Mucosa of rectum (tissue), 2 donors: ENCODE data around the gene VDAC1.

Source experiments
- H3K27ac ChIP-seq, 2 donors: one replicate each; pipeline ENCODE4 v1.7.0; 2013; ENCODE audit warnings: inconsistent platforms in 2 of 2, low read depth in 2 of 2, low read length in 2 of 2
- H3K27me3 ChIP-seq, 2 donors: one replicate each; pipeline ENCODE4 v1.7.0; 2013; ENCODE audit warnings: low read length in 2 of 2; ENCODE audit not compliant: control insufficient read depth in 2 of 2, insufficient read depth in 2 of 2
- H3K36me3 ChIP-seq, 2 donors: one replicate each; pipeline ENCODE4 v1.7.0; 2013; ENCODE audit warnings: low read length in 2 of 2; ENCODE audit not compliant: control insufficient read depth in 2 of 2, insufficient read depth in 2 of 2
- H3K4me1 ChIP-seq, 2 donors: one replicate each; pipeline ENCODE4 v1.7.0; 2013; ENCODE audit warnings: low read length in 2 of 2, mild to moderate bottlenecking in 1 of 2; ENCODE audit not compliant: control insufficient read depth in 2 of 2, insufficient read depth in 2 of 2
- H3K4me3 ChIP-seq, 2 donors: one replicate each; pipeline ENCODE4 v1.7.0; 2013; ENCODE audit warnings: low read length in 2 of 2
- H3K9ac ChIP-seq, 2 donors: one replicate each; pipeline ENCODE4 v1.7.0; 2013; ENCODE audit warnings: low read length in 2 of 2, low read depth in 1 of 2, mild to moderate bottlenecking in 1 of 2
- H3K9me3 ChIP-seq, 2 donors: one replicate each; pipeline ENCODE4 v1.7.0; 2013; ENCODE audit warnings: low read length in 2 of 2; ENCODE audit not compliant: control insufficient read depth in 2 of 2
- donor health status: healthy.
- donor health status: Normal muscosa, but diverticular disease.

The VDAC1 gene

DNA sequence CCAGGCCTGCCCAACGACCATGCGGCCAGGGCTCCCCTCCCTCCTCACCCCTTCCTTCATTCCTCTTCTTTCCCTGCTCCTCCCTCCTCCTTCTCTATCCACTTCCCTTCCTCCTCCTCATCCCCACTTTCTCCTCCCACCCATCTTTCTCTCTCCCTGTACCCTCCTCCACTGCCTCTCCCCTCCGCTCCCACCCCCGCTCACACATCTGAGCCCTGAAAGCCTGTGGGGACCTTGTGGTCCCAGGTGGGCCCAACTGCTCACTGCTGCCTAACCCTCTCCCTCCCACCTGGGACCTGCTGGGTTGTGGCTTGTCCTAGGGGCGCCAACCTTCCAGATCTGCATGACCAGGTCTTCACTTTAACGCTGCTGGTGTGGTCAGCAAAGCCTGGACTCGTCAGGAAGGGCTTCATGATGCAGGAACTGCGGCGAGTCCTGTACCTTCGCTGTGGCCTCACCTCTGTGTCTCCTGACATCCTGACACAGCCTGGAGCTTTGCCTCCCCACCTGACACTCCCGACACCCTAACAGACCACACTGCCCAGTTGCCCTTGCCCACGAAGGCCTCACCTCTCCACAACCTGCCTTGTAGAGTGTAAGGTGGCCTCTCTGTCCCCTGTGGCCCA lies 71.0 kb downstream of the VDAC1 start:
- Histone ChIP-seq H3K4me3 (no peak overlapping the region), H3K9me3 (no peaks in the 10 kb centered on the region), H3K27me3 (no peaks in the 10 kb centered on the region), H3K4me1 (peaks cover 0 to 3% of the 10 kb centered on the region in 2 donors), H3K9ac (no peak overlapping the region), H3K27ac (peak overlapping the region in 1 of 2 donors; percentile 32), H3K36me3 (no peaks in the 10 kb centered on the region)

GRCh38 chr5:133933169-133933509 lies 71.6 kb downstream of the VDAC1 start:
- Histone ChIP-seq H3K27me3 (no peaks in the 10 kb centered on the region), H3K27ac (no peak overlapping the region), H3K4me1 (peaks cover 0 to 3% of the 10 kb centered on the region in 2 donors), H3K36me3 (no peaks in the 10 kb centered on the region), H3K4me3 (no peak overlapping the region), H3K9ac (no peak overlapping the region), H3K9me3 (no peaks in the 10 kb centered on the region)

DNA sequence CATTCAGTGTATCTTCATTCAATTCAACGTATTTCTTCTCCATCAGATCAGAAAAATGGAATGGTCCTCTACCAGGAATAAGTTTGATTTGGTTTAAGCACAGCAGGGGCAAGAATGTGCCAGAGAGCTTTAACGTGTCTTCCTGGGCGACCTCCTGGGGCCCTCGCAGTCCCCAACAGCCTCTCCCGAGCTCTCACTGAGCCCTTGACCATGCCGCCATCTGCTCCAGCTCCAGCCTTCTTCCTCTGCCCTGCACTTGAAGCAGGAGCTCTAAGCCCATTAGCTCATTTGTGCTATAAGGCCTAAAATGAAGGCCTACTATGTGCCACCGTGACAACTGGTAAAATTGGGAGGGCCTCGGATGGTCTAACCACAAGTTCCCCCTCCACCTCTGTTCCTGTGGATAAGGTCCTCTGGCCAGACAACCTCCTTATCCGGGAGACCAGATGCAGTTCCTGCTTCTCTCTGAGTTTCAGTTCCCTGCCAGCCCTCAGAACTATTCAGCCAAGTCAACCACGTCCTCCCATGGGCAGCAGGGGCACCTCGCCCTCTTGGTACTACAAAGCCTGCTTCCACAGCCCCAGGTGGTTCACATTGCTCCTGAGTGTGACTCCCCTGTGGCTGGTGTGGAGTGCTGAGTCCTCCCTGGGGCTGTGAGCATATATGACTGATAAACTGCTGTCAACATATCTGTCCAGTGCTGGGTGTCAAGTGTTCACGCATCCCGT lies 72.2 kb downstream of the VDAC1 start:
- Histone ChIP-seq H3K4me3 (no peak overlapping the region), H3K27ac (no peak overlapping the region), H3K36me3 (no peaks in the 10 kb centered on the region), H3K27me3 (no peaks in the 10 kb centered on the region), H3K4me1 (peaks cover 0 to 3% of the 10 kb centered on the region in 2 donors), H3K9me3 (no peaks in the 10 kb centered on the region), H3K9ac (no peak overlapping the region)

- no peaks in the 10 kb centered on the region for H3K9me3 ChIP-seq
- H3K27ac ChIP-seq: no peak overlapping the region
- no peak overlapping the region for H3K9ac ChIP-seq
- no peak overlapping the region for H3K4me3 ChIP-seq
- no peaks in the 10 kb centered on the region for H3K27me3 ChIP-seq
- no peaks in the 10 kb centered on the region for H3K36me3 ChIP-seq
- H3K4me1 ChIP-seq: peaks cover 4 to 6% of the 10 kb centered on the region in 2 donors
Observed at GRCh38 chr5:133931546-133931945, 73.2 kb downstream of the VDAC1 start.

DNA sequence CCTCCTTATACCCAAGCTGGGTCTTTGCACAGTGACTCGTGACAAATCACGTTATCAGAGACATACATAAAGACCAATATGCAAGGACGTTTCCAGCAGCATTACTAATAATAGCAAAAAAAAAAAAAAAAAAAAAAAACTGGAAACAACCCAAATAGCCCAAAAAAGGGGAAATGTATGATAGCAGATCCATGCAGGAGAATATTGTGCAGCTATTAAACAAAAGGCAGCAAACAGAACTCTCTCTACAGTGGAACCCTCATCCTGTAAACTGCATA lies 74.0 kb downstream of the VDAC1 start:
- Histone ChIP-seq H3K27ac (no peak overlapping the region), H3K27me3 (no peaks in the 10 kb centered on the region), H3K9me3 (no peaks in the 10 kb centered on the region), H3K4me3 (peak overlapping the region in 1 of 2 donors; percentile 61), H3K4me1 (peaks cover 4 to 6% of the 10 kb centered on the region in 2 donors), H3K36me3 (no peaks in the 10 kb centered on the region), H3K9ac (no peak overlapping the region)

- no peaks in the 10 kb centered on the region for H3K9me3 ChIP-seq
- peak overlapping the region in 1 of 2 donors; percentile 61 for H3K4me3 ChIP-seq
- H3K36me3 ChIP-seq: no peaks in the 10 kb centered on the region
- H3K9ac ChIP-seq: no peak overlapping the region
- peaks cover 4 to 6% of the 10 kb centered on the region in 2 donors for H3K4me1 ChIP-seq
- H3K27me3 ChIP-seq: no peaks in the 10 kb centered on the region
- peak overlapping the region in 1 of 2 donors; percentile 35 for H3K27ac ChIP-seq
Observed at GRCh38 chr5:133930061-133930812, 74.5 kb downstream of the VDAC1 start.

GRCh38 chr5:133928587-133929393 lies 76.0 kb downstream of the VDAC1 start:
- H3K4me1 ChIP-seq: peaks cover 4 to 6% of the 10 kb centered on the region in 2 donors
- H3K36me3 ChIP-seq: no peaks in the 10 kb centered on the region
- no peaks in the 10 kb centered on the region for H3K27me3 ChIP-seq
- no peak overlapping the region for H3K9ac ChIP-seq
- H3K4me3 ChIP-seq: no peak overlapping the region
- peak overlapping the region in 1 of 2 donors; percentile 43 for H3K27ac ChIP-seq
- H3K9me3 ChIP-seq: no peaks in the 10 kb centered on the region

DNA sequence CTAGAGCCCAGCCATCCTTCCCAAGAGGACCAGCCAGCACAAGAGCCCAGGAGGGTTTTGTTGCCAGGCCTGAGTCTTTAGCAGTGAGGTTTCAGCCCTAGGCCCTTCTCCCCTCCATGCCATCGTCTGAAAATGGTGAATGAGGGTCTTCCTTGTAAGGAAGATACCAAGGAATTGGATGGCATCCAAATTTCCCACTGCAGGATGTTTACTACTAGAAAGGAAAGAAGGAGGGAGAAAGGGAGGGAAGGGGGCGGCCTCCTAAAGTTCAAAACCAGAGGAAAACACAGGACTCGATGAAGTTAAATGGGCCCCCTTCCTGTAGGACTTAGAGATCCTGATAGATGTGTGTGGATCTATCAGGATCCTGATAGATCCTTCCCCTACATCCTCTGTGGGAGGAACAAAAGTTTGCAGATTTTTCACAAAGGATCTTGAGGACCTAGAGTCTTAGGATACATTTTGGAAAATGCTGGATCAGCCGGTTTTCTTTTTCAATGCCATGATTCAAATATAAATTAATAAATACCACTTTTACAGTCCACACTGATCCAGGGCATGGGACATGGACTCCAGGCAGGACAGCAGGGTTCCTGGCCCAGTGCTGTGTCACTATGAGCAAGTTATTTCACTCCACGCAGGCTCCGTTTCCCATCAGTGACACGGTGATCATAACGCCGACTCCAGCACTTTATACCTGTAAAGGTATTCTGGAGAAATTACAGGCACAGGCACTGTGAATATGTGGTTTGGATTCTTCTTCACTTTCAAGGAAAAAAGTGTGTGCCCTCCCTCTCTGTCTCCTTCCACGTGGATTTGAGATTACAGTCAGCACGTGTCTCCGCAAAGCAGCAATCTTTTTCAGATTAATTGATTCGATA lies 77.2 kb downstream of the VDAC1 start:
- Histone ChIP-seq H3K9ac (no peak overlapping the region), H3K27ac (no peak overlapping the region)

DNA sequence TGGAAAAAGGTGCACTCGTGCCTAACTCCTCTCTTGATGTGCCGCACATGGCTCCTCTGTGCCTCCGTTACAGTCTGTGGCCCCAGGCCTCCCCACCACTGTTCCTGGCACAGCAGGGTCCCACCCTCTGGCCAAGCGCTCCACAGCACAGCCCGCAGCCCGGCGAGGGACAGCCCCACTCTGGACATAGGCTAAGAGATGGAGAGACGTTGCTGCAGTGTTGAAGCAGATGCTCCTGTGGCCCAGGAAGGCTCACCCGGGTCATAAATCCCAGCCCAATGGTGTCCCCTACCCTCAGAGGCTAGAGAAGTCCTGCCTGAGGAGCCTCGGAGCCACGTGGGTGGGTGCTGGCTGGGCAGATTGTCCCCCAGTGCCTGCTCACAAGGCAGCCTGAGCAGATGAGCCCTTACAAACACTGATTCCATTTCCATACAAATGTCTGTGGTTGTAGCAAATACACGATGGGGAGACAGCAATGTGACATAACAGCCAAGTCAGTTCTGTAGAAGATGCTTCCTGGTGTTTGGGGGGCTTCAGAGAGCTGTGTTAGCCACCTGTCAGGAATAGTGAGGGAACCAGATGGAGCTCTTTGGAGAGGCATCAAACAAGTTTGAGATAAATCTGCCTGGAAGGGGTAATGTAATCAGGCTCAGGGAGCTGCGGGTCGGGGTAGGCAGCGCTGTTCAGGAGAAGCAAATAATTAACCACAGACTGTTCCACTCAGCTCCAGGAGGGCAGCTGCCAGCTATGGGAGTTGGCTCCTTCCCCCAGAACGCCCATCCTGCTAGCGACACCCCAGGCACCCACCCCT lies 78.1 kb downstream of the VDAC1 start:
- Histone ChIP-seq H3K9me3 (no peaks in the 10 kb centered on the region), H3K9ac (no peak overlapping the region), H3K27ac (no peak overlapping the region), H3K27me3 (no peaks in the 10 kb centered on the region), H3K36me3 (no peaks in the 10 kb centered on the region), H3K4me3 (no peak overlapping the region), H3K4me1 (peaks cover 4% of the 10 kb centered on the region in 2 donors)

More for the DNA sequence above, 77.2 kb downstream of the VDAC1 start:
- Histone ChIP-seq H3K36me3 (no peaks in the 10 kb centered on the region), H3K4me3 (no peak overlapping the region), H3K9me3 (no peaks in the 10 kb centered on the region), H3K4me1 (peaks cover 4% of the 10 kb centered on the region in 2 donors), H3K27me3 (no peaks in the 10 kb centered on the region)
